ENCODE results near the gene HBP1.
A peak's percentile ranks its signal among the peaks of the same experiment; 100 is the strongest.

HBP1 gene

GRCh38 chr7:107157091-107157490, 11.7 kb upstream of the HBP1 start:
- no peak for DNase-seq

GRCh38 chr7:107158028-107158427, 10.8 kb upstream of the HBP1 start:
- no peak for DNase-seq

- no peak for DNase-seq
Measured at GRCh38 chr7:107160389-107160788, 8.4 kb upstream of the HBP1 start.

DNA sequence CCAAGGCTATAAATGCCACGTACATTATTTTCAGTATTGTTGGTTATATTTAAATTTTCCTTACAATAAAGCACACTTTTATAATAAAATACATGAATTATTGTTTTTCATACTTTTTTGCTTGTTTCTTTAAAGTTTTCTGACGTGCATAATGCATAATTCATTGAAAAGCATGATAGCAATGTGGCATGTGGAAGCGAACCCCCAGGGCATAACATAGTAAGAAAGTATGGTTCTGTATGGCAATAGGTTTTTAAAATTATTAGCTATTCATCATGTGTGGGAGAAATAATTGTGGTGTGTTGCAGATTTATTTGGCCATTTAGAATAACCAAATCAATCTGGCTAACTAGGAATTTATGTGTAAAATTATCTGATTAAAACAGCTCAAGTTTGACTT, 7.4 kb upstream of the HBP1 start:
- DNase-seq: no peak

DNA sequence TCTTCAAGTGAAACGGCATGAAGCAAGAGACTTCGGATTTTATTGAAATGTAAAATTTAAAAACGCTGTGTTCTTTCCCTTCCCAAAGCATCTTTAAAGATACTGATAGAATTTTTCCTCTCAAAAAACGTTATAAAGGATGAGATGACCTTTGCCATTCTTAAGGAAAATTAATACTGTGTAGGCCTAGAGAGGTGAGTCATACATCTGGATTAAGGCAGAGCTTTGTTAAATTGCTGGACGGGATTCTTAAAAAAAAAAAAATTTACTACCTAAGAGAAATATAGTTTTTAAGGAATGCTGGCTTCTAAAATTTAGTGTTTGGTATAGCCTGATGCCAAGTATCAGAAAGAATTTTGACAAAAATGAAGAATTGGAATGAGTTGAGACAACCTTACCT, 6.3 kb upstream of the HBP1 start:
- no peak for DNase-seq

GRCh38 chr7:107164092-107164491, 4.7 kb upstream of the HBP1 start:
- no peak for DNase-seq

GRCh38 chr7:107165341-107165740, 3.5 kb upstream of the HBP1 start:
- no peak for DNase-seq

- no peak for DNase-seq
Measured at GRCh38 chr7:107166736-107167426, 1.9 kb upstream of the HBP1 start.

DNA sequence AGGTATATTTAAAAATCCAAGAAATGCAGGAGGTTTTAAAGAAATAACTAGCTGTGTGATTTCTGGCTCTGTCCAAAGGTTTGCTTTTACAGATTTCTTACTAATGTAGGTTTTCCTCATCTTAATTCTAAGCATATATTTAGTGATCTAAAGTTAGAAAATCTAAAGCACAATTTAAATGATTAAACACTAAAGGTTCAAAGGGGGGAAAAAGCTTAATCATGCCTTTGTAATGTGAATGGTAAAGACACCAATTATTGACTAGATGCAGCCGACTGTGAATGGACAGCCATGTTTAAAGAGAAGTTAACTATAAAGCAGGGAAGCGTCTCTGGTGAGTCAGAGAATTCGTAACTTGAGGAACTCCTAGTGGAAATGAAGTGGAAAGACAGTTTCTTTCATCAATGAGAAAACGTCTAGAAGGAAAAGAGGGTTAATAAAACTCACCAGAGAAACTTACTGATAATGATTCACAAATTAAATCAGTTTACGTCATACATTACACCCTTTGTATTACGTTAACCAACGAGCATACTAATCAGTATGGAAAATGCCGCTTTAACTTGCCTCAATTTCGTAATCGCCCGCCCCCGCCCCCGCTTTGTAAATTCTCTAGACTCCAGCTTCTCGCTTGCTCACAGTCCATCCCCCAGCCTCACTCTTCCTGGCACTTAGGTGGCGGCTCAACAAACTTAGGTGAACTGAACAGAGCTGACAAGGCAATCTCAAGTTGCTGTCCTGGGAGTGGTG, 1.1 kb upstream of the HBP1 start:
- peak; percentile 67 for DNase-seq

- peak; percentile 92 for DNase-seq
Measured at GRCh38 chr7:107169120-107170050, 582 bp downstream of the HBP1 start.

- DNase-seq: no peak
Measured at GRCh38 chr7:107170051-107170915, 1.5 kb downstream of the HBP1 start.

DNA sequence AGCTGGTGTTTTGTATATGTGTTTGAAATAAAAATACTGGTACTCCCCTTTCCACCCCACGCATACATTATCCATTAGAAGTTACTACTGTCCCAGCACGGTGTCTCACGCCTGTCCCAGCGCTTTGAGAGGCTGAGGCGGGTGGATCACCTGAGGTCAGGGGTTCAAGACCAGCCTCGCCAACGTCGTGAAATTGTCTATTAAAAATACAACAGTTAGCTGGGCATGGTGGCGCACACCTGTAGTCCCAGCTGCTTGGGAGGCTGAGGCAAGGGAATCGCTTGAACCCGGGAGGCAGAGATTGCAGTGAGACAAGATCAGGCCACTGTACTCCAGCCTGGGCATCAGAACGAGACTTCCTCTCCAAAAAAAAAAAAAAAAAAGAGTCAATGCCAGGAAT, 2.7 kb downstream of the HBP1 start:
- DNase-seq: no peak

GRCh38 chr7:107172276-107173032, 3.7 kb downstream of the HBP1 start:
- no peak for DNase-seq

- no peak for DNase-seq
Measured at GRCh38 chr7:107173191-107173590, 4.4 kb downstream of the HBP1 start.

DNA sequence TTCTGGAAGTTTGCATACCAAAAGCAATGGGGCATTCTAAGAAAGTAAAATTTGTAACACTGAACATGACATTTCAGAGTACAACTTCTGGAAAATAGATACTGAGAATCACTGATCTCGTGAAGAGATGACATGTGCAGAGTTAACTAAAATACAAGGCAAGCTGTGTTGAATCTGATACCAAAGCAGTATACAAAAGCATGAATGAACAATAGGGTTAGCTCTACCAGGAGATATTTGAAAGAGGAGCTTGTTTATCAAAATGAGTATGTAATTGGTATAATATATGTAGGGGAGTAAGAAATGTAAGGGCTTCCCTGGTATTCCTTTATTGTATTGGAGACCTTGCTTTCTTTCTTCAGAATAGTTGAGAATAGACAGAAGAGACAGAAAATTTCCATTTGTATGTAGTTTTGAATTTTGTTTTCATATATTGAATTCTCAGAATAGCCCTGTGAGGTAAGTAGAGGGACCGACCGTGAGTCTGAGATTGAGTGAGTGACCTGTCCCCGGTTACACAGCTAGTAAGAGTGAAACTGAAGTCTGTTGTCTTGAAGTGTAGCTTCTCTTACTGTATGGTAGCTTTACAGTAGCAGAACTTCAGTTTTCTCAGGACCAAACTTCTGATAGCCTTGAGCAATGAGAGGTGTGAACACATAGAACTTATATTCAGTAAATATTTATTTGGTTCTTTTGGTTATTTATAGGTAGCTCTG, 5.0 kb downstream of the HBP1 start:
- DNase-seq: peak; percentile 20

DNA sequence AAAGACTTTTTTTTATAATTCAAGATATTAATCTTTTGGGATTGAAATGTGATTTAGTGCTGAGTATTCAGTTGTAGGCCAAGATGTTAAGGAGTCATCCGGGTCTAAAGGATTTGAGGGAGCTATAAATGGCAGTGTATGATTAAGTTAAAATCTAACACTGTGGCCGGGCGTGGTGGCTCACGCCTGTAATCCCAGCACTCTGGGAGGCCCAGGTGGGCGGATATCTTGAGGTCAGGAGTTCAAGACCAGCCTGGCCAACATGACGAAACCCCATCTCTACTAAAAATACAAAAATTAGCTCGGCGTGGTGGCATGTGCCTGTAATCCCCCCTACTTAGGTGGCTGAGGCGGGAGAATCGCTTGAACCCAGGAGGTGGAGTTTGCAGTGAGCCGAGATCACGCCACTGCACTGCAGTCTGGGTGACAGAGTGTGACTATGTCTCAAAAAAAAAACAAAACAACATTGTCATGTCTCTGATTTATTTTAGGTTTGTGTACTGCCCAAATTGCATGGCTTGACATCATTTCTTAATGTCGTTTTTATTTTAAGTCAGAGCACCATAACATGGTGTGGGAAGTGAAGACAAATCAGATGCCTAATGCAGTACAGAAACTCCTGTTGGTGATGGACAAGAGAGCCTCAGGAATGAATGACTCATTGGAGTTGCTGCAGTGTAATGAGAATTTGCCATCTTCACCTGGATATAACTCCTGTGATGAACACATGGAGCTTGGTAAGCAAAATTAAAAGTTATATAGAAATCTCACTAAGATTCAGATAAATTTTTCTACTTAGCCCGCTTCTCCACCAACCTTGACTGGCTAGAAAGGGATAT, 10.7 kb downstream of the HBP1 start:
- peak; percentile 10 for DNase-seq

DNA sequence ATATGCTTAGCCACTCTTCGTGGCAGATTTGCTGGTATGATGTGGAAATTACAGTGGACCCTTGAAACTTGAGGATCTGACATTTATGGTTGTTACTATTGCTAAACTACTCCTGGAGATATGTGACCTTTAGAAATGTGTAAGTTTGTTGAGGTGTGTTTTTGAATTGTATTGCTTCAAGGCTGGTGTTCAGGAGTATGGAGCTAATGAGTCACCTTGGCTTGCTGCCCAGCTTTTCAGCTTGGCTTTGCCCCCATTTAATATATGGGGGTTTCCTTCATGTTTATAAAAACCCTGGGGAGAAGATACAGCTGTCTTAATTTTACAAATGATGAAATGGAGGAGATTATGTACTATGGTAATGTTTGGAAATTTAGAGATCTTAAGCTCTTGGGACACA, 11.6 kb downstream of the HBP1 start:
- DNase-seq: peak; percentile 74

GRCh38 chr7:107181172-107181571, 12.4 kb downstream of the HBP1 start:
- no peak for DNase-seq

GRCh38 chr7:107185716-107186115, 16.9 kb downstream of the HBP1 start:
- no peak for DNase-seq

- DNase-seq: no peak
Measured at GRCh38 chr7:107186240-107186639, 17.4 kb downstream of the HBP1 start.
